Stimulated activated CD4-positive, alpha-beta T cell treated with anti-CD3 and anti-CD28 coated beads, TNF-alpha, amount 100 ng/mL, for 4 hours (primary cell): ENCODE results near the gene SHISAL1.
"Not testable (repeated sequence)": the region's sequence is repeated elsewhere in the genome, so short reads cannot be mapped to it uniquely, and the experiment has no call there.

Experiments
- DNase-seq, 3 experiments: peaks; one replicate each; pipeline ENCODE4 v3.0.0-alpha.2; 2020; ENCODE audit warnings: low read depth in 3 of 3

The SHISAL1 gene

GRCh38 chr22:44261164-44261860 lies 51.4 kb downstream of the SHISAL1 start:
- DNase-seq, result no peak

- DNase-seq, result no peak
These were observed 52.3 kb downstream of the SHISAL1 start for GRCh38 chr22:44260216-44261035.

GRCh38 chr22:44259366-44260215 lies 53.2 kb downstream of the SHISAL1 start:
- no peak for DNase-seq

GRCh38 chr22:44256556-44257485 lies 55.9 kb downstream of the SHISAL1 start:
- DNase-seq, result no peak

- no peak for DNase-seq
These were observed 56.7 kb downstream of the SHISAL1 start for GRCh38 chr22:44256085-44256484.

- DNase-seq, result no peak
These were observed 57.9 kb downstream of the SHISAL1 start for GRCh38 chr22:44254811-44255210.

GRCh38 chr22:44249376-44250147 lies 63.2 kb downstream of the SHISAL1 start:
- DNase-seq, result no peak

- no peak for DNase-seq
These were observed 63.8 kb downstream of the SHISAL1 start for GRCh38 chr22:44248926-44249325.

GRCh38 chr22:44247923-44248892 lies 64.5 kb downstream of the SHISAL1 start:
- DNase-seq, result no peak

- no peak for DNase-seq
These were observed 65.4 kb downstream of the SHISAL1 start for GRCh38 chr22:44247346-44247745.

GRCh38 chr22:44246615-44247326 lies 66.0 kb downstream of the SHISAL1 start:
- DNase-seq, result no peak

- no peak for DNase-seq
These were observed 66.9 kb downstream of the SHISAL1 start for GRCh38 chr22:44245867-44246266.

- DNase-seq, result no peak
These were observed 67.3 kb downstream of the SHISAL1 start for GRCh38 chr22:44245438-44245837.

- no peak for DNase-seq
These were observed 68.4 kb downstream of the SHISAL1 start for GRCh38 chr22:44244265-44244822.

- no peak for DNase-seq
These were observed 69.0 kb downstream of the SHISAL1 start for GRCh38 chr22:44243761-44244160.

GRCh38 chr22:44242946-44243724 lies 69.6 kb downstream of the SHISAL1 start:
- no peak for DNase-seq

- DNase-seq, result not testable (repeated sequence)
These were observed 71.6 kb downstream of the SHISAL1 start for GRCh38 chr22:44241121-44241520.
